NB4 (cell line): Measurements from ENCODE around the gene CEP68.
"Not testable (repeated sequence)": the region's sequence is repeated elsewhere in the genome, so short reads cannot be mapped to it uniquely, and the experiment has no call there.

Experiments used
- CTCF ChIP-seq: IDR thresholded peaks from one replicate; pipeline ENCODE4 v1.5.1; 2012; ENCODE audit warnings: low read depth, low read length
- MAX ChIP-seq: IDR thresholded peaks from 2 replicates; pipeline ENCODE4 v1.6.1; 2011; ENCODE audit warnings: low read depth, low read length
- MYC ChIP-seq: IDR thresholded peaks from 2 replicates; pipeline ENCODE4 v1.6.1; 2011; ENCODE audit warnings: low read depth, low read length
- POLR2A ChIP-seq: IDR thresholded peaks from 2 replicates; pipeline ENCODE4 v1.6.1; 2011; ENCODE audit warnings: mild to moderate bottlenecking; ENCODE audit not compliant: insufficient read length; ENCODE audit errors: extremely low read depth

GRCh38 chr2:65020251-65020650, 36.0 kb upstream of the CEP68 start:
- not testable (repeated sequence) for TF ChIP-seq CTCF, POLR2A, MAX, MYC
